GM12801 (cell line): ENCODE measurements around the gene FAM171A2.

Experiments
- CTCF ChIP-seq: IDR thresholded peaks from one replicate; pipeline ENCODE4 v1.5.1; 2011; ENCODE audit warnings: control low read depth; ENCODE audit not compliant: insufficient read length; ENCODE audit errors: extremely low read depth

FAM171A2 gene

GRCh38 chr17:44397479-44398440 is 34.1 kb upstream of the FAM171A2 start:
- TF ChIP-seq CTCF: no peak

- no peak for TF ChIP-seq CTCF
These were observed 33.3 kb upstream of the FAM171A2 start for GRCh38 chr17:44396946-44397345.

GRCh38 chr17:44394833-44395232 is 31.2 kb upstream of the FAM171A2 start:
- no peak for TF ChIP-seq CTCF

- no peak for TF ChIP-seq CTCF
These were observed 26.7 kb upstream of the FAM171A2 start for GRCh38 chr17:44390250-44390870.

GRCh38 chr17:44389723-44390202 is 26.1 kb upstream of the FAM171A2 start:
- TF ChIP-seq CTCF: no peak

- TF ChIP-seq CTCF: no peak
These were observed 25.6 kb upstream of the FAM171A2 start, which contains the start of gene ITGA2B for GRCh38 chr17:44389281-44389680. Gene ITGA2B (minus strand): TSS chr17:44389649. CDS start chr17:44389473, 176 bp downstream.

GRCh38 chr17:44387804-44388203 is 24.2 kb upstream of the FAM171A2 start:
- no peak for TF ChIP-seq CTCF
